ENCODE data around the gene PPL.
"Not testable (repeated sequence)": the region's sequence is repeated elsewhere in the genome, so short reads cannot be mapped to it uniquely, and the experiment has no call there.

The PPL gene

DNA sequence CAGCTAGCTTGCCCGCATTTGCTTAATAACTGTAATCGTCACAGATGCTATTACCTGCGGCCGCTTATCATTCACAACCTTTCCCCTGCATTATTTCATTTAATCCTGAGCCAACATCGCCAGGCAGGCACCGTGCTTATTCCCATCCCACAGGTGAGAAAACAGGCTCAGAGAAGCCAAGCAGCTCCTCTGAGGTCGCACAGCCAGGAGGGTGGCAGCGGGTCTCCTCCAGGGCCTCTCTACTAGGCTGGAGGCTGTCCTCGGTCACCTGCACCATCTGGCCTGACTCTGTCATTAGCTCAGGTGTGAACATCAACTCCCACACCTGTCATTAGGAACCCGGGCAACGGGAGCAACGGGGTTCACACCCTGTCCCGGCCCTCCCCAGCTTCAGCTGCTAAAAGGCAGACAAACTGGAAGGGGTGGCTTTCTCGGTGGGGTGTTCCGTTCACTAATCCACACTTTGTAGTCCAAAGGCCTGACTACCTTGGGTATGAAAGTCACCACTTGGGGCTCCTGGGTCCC is 3.0 kb downstream of the PPL start:
- no peak for DNase-seq

DNA sequence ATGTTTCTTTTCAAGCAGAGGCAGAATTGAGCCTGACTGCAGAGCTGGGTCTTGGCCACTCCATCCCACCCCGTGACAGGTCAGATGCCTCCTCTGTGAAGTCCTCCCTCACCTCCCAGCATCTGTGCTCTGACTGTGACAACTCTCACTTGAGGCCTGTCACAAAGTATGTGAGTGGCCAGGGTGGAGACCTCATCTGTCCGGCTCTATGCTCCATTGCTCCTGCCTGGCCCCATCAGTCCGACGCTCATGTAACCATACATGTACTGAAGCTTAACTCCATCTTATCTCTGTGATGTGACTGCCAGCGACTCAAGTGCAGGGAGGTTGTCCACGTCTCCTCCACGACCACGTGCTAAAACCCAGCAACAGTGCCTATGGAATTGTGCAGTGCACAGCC is 3.5 kb downstream of the PPL start:
- no peak for DNase-seq

DNA sequence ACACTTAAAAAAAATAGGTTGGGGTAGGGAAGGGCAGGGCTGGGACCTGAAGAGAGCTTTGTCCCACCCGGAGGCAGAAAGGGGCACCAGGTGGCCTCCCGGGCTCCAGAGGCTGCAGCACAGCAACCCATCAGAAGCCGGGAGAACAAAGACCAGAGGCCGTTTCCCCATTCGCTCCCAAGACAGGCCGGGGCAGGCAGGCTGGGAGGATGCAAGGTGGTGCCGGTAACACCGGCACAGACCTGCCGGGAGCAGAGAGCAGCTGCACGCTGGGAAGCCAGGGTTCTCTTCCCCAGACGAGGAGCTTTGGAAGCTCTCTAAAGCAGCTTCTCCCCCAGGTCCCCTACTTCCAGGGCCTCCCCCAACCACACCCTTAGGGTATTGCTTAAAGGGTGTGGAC is 5.6 kb downstream of the PPL start:
- DNase-seq = no peak

DNA sequence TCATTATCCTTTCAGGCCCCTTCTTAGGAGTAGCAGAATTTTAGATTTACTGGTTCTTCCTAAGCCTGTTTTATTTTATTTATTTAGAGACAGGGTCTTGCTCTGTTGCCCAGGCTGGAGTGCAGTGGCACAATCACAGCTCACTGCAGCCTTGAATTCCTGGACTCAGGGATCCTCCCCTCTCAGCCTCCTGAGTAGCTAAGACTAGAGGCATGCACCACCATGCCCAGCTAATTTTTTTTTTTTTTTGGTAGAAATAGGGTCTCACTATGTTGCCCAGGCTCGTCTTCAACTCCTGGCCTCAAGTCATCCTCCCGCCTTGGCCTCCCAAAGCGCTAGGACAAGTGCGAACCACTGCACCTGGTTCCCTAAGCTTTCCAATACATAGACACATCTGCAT is 7.3 kb downstream of the PPL start:
- not testable (repeated sequence) for DNase-seq

DNA sequence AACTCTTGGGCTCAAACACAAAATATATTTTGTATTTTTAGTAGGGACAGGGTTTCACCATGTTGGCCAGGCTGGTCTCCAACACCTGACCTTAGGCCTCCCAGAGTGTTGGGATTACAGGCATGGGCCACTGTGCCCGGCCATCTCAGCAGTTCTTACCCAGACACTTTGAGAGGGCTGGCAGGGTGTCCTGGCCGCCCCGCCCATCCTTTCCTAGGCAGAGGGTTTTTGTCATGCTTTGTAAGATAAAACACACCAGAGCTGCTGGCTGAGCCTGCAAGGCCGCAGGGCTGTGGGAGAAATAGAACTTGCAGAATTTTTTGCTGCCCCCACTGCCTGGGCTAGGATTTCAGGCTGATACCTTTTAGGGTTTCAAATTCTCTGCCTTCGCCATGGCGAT is 8.7 kb downstream of the PPL start:
- DNase-seq = no peak

DNA sequence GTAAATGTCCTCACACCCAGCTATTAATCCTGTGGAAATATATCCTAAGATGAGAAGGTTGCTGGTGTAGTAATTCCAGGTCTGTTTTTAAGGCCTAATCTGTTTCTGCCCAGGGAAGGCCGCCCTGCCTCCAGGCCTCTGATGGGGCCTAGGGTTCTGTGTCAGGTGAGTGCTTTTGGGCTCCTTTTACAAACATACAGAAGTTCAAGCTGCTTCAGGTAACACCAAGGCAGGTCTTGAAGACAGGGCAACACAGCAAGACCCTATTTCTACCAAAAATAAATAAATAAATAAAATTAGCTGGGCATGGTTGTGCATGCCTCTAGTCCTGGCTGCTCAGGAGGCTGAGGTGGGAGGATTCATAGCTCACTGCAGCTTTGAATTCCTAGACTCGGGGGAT is 9.3 kb downstream of the PPL start:
- DNase-seq = no peak

DNA sequence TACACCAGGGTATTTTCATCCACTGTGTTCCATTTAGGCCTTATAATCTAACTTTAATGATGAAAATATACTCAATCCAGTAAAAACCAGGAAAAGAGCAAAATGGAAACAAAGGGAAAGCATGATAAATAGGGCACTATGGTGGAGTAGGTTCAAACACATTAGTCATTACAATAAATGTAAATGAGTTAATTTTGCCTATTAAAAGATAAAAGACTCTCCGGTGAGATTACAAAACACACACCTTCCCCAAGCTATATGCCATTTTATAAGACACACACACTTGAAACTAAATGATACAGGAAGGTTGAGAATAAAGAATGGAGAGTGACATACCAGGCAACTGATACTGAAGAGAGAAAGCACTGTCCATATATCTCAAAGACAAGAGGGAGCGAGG is 10.0 kb downstream of the PPL start:
- DNase-seq = no peak

DNA sequence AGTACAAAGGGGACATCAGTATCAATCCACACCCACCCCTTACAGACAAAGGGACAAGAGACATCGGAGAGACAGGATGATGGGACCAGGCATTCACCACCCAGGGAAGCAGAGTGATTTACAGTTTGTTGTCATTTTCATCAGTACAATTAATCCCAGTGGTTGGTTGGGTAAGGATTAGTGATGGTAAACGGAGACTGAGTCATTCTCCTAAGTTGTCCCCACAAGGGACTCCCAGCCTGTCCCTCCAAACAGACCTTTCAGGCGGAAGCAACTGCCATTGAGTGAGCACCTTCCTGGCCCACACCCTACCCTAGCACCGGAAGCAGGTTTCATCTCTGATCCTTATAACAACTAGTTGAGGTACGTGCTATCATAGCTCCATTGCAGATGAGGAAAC is 11.2 kb downstream of the PPL start:
- DNase-seq = no peak

DNA sequence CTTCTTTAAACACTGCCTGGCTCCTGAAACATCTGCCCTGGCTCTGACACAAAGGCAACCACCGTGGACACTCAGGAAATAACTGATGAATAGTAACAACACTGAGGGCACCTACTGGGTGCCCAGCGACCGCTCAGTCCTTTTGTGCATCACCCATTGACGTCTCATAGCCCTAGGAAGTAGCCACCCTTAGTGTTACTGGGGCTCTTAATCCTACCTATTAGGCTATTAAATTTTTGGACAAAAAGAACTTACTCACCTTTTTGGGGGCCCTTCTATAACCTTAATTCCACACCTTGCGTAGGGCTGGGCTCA is 11.7 kb downstream of the PPL start:
- peak; percentile 6 for DNase-seq

DNA sequence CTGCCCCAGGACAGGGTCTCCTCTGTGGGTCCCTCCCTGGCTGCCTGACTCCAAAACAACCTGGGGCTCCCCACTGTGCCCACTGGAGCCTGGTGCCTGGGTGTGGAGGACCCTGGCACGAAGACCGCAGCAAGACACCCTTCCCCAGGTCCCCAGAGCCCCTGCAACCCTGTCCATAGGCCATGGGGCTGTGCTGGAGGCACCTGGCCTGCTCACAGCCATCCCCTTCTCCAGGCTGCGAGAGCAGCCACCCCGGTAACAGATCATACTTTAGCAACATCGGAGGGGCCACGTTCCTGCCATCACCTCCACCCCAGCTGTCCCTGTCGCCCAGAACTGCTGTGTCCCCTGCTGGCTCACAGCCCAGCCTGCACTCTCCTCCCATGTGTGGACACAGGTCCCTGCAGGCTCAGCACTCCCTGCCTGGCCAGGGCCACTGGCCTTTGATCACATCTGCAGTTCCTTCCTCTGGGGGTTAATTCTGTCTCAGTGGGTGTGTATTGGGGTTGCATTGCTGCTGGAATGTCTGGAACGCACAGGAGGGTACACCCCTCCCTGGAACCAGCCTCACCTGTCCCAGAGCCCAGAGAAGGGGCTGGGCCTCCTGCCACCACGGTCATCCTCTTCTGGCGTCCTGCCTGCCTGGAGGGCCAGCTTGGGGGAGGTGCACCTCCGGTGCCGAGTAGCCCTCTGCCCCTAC is 12.2 kb downstream of the PPL start:
- no peak for DNase-seq

DNA sequence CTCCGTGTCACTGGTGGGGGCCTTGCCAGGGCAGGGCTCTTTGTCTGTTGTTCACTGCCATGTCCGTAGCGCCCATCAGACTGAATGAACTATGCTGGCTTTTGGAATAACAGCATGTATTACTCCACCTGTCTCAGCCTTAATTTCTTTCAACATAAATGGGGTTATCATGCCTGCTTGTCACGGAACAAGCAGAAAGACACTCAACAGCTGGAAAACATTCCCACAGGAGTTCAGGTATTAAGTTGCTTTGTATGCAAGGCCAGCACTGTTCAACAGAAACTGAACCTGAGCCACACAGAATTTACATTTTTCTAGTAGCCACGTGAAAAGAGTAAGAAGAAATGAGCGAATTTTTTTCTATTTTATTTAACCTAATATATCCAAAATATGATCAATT is 13.1 kb downstream of the PPL start:
- DNase-seq = no peak

DNA sequence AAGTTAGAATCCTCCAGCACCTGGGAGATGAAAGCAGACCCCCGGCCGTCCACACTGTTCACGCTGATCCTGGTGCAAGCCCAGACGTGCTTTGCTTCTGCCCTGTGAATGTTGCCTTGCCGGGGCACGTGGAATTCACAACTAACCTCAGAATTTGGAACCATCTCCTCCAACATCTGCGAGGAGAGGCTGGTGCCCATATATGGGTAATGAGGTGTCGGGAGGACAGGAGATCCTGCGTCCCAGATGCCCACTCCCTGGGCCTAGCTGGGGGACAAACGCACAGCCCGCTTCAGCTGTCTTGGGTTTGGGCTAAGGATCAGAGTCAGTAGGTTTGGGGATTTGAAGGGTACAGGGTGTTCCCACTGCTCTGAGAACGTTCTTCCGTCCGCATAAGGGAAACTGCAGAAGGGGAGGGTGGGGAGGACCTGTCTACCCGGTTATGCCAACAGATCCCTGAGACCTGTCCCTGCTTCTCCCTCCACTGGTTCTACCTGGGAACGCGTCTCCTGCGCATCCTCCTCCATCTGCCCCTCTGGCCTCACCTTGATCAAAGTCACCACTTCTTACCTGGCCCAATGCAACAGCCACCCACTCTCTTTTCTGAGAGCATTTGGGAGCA is 14.1 kb downstream of the PPL start:
- DNase-seq = no peak

DNA sequence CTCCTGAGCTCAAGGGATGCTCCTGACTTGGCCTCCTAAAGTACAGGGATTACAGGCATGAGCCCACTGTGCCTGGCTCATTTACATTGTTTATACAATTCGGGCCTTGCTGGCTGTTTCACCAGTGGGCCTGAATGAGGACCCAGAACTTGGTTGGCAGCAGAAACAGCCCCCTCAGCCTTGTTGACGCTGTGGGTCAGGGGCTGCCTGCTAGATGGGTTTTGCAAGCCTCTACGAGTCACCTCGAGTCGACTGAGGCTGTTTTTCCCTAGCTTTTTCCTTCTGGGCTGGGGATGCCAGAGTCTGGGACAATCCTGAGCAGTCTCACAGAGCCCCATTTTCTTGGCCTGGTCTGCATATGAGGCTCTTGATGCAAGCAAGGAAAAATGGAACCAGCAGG is 16.1 kb downstream of the PPL start:
- no peak for DNase-seq

DNA sequence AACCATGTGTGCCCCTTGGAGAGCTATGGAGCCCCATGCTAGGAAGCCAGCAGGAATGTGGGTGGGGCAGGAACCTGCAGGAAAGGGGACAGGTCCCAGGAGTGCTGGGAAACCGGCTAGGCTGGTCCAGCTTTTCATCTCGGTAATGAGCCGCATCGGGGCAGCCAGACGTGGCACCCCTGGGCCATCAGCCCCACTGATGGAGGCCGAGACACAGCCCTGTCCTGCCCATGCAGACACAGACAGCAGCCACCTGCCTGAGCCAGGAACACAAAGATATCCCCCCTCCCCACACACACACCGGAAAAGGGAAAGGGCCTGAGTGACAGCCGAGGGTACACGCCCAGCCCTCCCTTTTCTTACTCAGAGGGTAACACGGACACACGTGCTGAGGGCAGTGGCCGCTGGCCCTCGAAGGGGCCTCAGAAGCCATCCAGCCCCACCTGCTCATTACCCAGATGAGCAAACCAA is 18.1 kb downstream of the PPL start:
- no peak for DNase-seq

DNA sequence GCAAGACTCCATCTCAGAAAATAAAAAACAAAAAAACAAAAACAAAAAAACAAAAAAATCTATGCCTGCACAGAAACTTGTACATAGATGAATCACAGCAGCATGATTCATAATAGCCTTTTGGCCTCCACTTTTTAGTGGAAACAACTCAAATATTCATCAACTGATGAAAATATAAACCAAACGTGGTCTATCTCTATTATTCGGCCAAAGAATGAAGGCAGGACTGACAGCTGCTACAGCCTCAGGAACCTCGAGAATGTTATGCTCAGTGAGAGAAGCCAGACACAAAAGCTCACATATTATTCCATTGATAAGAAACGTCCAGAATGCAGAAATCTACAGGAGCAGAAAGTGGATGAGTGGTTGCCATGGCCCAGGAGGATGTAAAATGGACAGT is 19.8 kb downstream of the PPL start:
- DNase-seq = no peak

DNA sequence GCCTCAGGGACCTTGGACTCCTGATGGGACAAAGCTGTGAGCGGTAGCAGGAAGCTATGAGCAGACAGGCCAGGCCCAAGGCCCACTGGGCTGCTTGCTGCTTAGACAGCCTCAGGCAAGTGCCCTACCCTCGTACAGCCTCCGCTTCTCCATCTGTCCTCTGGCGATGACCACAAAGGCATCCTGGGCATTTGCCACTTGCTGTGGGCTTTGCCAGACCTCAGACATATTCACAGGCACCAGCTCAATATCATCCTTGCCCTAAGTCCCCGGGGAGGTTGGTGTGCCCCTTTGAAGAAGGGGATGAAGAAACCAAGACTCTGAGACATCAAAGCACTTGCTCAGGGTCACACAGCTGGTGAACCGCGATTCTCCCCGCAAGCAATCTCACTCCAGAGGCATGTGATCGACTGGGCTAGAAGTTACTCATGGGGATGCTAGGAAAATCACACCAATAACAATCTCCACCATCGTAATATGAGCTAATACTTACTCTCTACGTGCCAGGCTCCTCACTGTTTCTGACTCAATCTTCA is 21.7 kb downstream of the PPL start:
- no peak for DNase-seq

DNA sequence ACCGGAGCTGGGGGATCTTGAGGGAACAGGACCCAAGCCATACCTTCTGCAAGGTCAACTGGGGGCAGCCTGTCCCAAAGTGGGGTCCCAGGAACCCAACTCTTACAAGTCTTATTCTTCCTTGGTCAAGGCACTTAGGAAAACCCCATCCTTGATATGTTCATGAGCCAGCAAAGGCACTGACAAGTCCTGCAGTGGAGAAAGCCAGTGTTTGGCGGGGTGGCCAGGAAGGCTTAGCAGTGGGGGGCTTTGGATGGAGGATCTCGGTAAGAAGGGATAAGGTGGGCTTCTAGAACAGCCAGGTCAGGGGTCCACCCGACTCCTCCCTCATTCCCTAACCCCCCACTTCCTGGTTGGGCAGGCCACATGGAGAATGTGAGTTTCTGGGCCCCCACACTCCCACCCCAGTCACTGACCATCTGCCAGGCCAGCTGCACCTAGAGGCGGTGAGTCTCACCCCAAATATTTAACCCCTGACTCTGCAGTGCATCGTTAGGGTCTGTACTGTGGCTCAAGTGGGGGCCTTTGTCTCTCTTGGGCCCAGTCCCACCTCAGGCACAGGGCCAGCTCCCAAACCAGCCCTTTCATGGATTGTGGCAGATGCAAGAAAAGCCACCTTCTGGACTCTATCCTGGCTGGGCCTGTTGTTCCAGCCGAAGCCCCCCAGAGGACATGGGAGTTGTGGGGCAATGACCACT is 22.3 kb downstream of the PPL start:
- no peak for DNase-seq

DNA sequence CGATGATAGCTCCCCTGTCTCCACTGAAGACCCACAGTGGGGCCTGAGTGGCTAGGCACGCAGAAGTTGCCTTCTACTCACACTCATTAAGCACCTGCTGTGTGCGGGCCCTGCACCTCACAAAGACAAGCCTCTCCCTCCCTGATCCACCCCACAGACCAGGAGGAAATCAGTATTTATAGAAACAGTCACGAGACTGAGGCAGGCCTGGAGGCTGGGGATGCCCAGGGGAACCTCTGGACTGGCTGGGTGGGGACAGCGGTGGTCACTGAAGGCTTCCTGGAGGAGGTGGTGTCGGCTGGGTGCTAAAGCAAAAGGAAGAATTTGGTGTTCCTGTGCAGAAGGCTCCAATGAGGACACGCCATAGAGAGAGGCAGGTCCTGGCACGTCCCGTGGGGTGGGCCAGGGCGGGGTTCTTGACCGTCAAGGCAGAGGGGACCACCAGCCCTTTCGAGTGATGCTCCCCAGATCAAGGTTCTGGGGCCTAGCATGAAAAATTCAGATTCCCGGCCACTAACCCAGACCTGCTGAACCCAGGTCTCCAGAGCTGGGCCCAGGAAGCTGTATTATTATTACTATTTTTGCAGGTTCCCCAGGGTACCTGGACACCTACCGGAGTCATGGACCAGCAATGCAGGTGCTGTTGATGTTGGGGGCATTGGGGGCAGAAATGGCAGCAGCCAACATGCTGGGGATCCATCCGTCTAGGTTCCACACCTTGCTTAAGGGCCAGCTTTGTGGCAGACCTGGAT is 23.0 kb downstream of the PPL start:
- DNase-seq = no peak

DNA sequence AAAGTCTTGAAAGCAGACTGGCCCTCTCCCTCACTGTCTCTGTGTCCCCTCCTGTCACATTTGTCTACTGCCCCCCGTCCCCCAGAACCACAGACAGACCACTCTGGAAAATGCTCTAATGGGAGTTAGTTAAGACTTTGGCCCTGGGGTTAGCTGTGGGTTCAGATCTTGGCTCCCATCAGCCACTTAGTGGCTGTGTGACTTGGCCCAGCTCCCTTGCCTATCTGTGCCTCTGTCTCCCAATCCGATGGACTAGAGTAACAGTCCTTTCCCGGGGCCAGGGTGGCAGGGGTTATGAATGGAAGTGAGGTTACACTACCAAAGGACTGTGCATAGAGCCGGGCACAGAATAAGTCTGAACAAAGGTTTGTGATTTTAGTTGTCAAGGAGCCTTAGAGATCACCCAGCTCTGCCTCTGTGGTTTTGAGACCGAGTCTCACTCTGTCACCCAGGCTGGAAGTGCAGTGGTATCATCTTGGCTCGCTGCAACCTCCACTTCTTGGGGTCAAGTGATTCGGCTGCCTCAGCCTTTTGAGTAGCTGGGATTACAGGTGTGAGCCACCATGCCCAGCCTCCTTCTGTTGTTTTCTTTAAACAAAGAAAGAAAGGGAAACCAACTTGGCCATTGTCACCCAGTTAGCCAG is 23.7 kb downstream of the PPL start:
- no peak for DNase-seq

DNA sequence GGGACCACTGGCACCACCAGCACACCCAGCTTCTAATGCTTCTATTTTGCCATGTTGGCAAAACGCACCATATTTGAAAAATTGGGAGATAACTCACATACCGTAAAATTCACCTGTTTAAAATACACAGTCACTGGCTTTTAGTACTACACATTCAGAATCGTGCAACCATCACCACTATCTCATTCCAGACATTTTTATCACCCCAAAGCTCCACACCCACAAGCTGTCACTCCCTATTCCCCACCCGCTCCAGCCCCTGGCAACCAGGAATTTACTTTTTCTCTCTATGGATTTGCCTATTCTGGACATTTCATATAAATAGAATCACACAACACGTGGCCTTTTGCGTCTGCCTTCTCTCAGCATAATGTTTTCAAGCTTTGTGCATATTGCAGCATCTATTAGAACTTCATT is 25.0 kb downstream of the PPL start:
- DNase-seq = no peak

DNA sequence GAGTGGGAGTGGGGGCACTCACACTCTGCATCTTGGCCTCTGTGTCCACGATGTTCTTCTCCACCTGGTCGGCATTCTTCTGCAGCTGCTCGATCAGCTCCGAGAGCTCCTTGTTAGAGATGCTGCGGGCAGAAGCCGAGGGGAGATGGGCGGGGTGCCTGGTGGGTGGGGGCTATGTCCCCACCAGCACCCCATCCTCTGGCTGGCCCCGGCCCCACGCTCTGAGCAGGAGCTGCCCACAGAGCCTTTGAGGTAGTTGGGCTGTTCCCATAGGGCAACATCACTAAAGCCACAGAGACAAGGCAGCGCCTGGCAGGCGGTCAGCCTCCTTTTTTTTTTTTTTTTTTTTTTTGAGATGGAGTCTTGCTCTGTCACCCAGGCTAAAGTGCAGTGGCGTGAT is 26.1 kb downstream of the PPL start:
- no peak for DNase-seq

DNA sequence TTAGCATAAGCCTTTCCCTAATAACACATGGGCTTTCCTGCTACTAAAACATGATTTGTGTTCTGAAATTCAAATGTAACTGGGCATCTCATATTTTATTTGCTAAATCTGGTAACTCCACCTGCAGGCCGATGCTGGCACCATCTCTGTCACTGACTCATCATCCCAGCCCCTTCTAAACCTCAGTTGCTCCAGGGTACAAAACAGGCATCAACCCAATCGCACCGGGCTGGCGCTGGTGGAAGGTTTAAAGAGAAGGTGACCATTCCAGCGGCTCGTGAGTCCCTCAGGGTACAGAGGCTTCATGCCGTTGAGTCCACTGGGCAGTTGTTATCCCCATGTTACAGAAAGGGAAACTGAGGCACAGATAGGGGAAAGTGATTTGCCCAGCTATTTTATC is 27.1 kb downstream of the PPL start:
- no peak for DNase-seq

Data from NCI-H2029 treated with DMSO at 0.1 percent for 48 hours (cell line).